ENCODE measurements around the gene FSD2.
A peak's percentile ranks its signal among the peaks of the same experiment; 100 is the strongest.
"Not testable (repeated sequence)": the region's sequence is repeated elsewhere in the genome, so short reads cannot be mapped to it uniquely, and the experiment has no call there.

Gene FSD2

DNA sequence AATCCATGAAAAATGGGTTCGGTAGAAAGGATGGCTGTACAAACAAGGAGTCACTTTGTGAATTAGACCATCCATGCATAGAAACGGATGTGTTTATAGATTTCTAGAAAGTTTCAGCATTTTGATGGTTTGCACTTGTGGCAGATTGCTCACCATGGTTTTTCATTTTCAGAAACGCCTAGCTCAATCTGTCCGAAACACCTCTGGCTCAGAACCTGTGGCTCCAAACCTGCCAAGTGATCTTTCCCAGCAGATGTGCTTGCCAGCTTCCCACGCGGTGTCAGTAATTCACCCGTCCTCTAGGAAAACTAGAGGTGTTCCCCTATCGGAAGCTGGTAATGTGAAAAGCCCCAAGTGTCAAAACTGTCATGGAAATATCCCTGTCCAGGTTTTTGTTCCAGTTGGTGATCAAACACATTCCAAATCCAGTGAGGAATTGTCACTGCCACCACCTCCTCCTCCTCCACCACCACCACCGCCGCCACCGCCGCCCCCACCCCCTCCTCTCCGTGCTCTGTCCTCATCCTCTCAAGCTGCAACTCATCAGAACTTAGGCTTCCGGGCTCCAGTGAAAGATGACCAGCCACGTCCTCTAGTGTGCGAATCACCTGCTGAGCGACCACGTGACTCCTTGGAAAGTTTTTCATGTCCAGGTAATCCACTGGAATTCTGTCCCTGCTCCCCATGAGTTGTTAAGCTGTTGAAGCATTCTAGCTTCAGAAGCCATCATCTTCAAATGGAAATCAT lies 24.7 kb upstream of the FSD2 start:
- no peak for DNase-seq

DNA sequence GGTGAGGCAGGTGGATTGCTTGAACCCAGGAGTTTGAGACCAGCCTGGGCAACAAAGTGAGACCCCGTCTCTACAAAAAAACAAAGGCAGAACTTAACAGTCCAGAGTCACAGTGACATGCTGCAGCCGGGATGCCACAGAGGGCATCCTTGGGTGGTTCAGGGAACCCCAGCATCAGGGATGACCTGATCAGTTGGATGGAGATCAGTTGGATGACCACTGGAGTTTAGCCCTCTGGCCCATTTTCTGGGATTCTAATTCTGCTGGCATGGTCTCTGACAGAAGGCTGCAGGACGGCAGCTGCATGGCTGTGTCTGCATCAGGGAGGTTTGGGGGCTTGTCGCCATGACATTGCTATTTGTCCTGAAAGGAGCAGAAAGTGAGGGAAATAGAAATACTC lies 23.4 kb upstream of the FSD2 start:
- DNase-seq = no peak

DNA sequence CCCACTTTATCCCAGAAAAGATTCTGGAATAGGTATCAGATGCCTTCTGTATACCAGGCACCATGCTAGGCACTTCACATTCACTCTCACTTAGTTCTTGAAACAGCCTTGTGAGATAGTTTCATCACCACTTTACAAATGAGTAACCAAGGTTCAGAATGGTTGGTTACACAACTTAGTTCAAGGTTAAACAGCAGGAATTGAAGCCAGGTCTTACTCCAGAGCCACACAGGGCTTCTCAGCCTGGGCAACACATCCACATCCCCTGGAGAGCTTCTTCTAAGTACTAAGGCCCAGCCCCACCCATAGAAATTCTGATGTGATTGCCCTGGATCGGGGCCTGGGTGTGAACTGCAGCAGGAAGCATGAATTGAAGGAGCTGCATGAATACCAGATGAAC lies 22.2 kb upstream of the FSD2 start:
- DNase-seq = no peak

DNA sequence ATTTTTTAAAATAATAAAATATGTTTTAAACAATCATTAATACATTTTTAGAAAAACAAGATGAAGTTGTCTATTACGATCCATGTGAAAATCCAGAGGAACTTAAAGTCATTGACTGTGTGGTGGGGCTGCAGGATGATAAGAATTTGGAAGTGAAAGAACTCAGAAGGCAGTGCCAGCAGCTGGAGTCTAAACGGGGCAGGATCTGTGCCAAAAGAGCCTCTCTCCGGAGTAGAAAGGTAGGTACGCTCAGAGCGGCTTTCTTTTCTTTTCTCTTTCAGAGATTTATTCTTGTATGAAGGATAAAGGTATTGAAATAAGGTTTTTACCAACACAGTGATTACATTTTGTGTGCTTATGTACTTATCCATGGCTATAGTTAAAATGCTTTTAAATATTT lies 17.2 kb upstream of the FSD2 start:
- no peak for DNase-seq

DNA sequence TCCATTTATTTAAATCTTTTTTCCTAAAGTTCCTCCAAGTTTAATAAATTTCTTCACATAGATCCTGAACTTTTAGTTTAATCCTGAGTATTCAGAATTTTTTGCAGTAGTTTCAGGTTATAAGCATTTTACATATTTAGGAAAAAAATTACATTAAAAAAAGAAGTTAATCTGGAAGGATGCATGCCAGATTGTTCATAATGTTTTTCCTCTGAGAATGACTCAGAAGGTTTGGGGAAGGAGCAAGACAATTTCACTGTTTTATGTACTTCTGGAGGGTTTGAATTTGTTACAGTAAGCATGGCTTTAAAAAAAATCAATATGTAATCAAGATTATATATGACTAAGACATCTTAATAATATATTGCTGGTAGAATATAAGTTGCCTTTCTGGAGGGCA lies 16.0 kb upstream of the FSD2 start:
- DNase-seq = not testable (repeated sequence)

DNA sequence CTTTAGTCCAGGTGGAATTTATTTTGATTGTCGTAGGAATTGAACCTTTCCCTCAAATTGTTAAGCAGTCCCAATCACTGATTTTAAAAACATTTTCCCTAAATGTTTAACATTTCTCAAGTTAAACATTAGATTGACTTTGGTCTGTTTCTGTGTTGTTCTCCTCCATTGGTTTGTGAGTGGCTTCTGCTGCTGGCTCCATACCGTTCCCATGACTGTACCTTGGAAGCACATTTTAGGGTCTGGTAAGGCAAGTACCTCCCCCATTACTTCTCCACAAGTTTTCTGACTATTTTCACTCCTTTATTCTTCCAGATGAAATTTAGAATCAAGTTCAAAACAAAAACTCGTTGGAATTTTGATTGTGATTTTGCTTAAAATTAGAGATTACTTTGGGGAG lies 15.5 kb upstream of the FSD2 start:
- not testable (repeated sequence) for DNase-seq

DNA sequence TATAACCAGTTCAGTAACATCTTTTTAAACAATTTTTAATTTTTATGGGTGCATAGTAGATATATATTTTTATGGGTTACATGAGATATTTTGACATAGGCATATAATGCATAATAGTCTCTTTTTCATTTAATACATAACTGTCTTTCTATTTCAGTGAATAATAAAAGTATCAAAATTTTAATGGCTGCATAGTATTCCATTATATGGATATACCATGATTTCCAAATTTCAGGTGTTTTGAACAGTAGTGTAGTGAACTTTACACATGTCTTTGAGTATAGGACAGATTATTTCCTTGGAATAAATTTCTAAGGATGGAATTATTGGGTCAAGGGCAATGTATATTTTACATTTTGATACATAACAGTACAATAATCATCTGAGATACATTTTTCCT lies 14.3 kb upstream of the FSD2 start:
- DNase-seq = no peak

DNA sequence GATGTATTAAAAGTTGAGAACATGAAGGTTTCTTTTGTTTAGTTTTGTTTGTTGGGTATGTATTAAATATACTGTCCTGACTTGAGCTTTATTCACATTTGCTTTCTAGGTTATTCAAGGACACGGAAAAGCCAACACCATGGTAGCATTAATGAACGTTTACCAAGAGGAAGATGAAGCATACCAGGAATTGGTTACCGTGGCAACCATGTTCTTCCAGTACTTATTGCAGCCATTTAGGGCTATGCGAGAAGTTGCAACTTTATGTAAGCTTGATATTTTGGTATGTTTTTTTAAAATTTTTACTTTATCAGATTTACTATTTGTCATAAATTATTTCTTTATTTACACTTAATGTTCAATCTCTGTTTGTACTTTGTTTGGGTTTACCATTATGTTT lies 7.1 kb upstream of the FSD2 start:
- DNase-seq = no peak

DNA sequence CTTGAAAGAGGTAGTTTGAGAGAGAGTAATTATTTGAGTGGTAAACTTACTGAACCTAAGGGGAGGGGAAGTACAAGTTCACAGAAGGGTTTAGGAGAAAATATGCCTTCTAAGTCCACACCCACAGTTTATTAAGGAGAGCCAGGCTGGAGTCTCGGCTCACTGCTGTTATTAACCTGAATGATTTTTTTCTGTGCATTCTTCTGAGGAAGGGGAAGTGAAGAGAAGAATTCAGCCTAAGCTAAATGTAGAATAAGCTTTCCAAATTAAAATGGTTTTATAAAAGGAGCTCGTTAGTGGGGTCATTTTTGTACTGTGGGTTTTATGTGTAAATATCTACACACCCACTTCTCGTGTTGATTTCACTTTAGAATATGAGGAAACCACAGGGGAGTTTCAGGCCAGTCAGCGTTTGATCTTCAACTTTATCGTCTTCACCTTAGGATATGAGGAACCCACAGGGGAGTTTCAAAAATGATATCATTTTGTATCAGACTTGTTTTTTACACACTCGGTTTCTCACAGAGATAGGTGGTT lies 5.1 kb upstream of the FSD2 start:
- DNase-seq = no peak

DNA sequence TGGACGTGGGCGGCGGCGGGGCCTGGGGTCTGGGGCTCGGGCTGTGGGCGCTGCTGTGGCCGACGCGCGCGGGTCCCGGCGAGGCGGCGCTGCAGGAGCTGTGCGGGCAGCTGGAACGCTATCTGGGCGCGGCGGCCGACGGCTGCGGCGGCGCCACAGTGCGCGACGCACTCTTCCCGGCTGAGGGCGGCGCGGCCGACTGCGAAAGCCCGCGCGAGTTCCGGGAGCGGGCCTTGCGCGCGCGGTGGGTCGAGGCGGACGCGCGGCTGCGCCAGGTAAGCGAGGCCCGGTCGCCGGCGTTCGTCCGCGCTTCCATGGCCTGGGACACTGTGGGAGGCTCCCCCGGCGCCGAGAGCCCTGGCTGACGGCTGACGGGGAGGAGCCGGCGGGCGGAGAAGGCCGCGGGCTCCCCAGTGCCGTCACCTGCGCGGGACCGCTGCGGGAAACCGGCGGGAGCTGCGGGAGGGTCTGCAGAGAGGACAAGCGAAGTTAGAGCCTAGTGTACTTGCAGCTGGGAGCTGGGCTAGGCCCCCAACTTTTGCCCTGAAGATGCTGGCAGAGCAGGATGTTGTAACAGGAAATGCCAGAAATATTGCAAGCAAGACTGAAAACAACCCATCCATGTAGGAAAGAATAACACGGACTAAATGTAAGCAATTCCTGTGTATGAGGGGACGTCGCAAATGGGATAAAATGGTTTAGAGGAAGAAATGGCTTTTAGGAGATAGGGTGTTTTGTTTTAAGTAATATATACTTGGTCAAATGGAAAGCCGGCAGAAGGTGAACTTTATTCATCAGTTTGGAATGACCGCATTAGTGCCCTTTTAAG lies 4.4 kb upstream of the FSD2 start:
- no peak for DNase-seq

DNA sequence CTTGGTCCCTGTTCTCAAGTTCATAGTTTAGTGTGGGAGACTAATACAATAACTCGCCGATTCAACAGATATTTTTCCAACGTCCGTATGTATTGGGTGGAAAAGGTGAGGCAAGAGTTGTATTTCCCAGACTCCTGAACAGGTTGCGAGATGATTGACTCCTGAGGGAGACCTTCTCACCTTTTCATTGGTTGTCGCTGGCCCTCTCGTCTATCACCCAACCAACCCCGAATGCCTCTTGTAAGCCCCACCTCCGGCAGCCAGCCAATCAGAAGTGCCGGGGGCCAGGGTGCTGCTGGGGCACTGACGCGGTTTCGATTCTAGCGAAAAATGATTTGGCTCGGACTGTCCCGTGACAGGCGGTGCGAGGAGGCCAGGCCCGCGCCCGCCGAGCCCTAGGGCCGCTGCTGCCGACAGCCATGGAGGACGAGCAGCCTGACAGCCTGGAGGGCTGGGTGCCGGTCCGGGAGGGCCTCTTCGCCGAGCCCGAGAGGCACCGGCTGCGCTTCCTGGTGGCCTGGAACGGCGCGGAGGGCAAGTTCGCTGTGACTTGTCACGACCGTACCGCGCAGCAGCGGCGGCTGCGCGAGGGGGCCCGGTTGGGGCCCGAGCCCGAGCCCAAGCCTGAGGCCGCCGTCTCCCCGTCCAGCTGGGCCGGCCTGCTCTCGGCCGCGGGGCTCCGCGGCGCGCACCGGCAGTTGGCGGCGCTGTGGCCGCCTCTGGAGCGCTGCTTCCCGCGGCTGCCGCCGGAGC lies 3.6 kb upstream of the FSD2 start, which contains the start of gene WHAMM:
TSS of gene WHAMM (plus strand) at position 321 of the 753 bp plus-strand sequence. CDS start at position 420, 99 bp downstream.
- peak; percentile 91 for DNase-seq

DNA sequence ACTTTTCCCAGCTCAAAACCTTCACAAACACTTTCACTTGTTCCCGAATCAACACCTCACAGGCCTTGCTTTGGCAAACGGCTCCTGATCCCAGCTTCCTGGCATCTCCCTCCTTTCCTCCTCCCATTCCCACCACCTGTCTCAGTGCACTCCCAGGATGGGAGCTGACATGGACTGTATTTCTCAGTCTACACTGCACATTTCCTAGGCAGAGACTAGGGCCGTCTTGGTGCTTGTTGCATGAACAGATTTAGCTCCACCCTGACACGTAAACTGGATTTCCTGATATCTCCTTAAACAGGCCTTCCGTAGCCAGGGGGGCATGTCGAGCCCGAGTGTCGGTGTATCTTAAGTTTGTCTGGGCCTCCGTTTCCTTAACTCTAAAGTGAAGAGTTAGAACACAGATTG lies 2.8 kb upstream of the FSD2 start:
- no peak for DNase-seq

DNA sequence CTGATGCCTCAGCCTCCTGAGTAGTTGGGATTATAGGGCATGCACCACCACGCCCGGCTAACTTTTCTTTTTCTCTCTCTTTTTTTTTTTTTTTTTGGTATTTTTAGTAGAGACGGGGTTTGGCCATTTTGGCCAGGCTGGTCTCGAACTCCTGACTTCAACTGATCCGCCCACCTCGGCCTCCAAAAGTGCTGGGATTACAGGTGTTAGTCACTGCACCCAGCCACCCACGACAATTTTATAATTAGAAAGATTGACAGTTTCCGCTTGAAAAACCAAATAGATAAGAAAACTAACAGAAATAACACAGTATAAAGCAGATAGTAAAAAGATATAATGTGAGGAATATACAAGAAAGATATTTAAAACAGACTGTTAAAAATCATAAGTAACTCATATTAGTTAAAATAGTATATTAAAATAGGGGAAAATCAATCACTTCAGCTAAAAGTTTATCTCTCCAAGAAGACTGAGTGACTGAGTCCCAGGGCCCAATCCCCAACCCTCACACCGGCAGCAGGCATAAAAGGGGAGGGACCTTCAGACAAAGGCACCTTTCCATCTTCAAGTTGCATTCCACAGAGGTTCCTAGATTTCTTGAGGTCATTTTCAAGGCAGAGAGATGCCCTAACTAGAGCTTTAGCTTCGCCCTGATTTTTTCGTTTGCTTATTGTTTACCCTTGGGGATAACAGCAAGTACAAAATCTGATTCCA lies 2.2 kb upstream of the FSD2 start:
- DNase-seq = no peak

DNA sequence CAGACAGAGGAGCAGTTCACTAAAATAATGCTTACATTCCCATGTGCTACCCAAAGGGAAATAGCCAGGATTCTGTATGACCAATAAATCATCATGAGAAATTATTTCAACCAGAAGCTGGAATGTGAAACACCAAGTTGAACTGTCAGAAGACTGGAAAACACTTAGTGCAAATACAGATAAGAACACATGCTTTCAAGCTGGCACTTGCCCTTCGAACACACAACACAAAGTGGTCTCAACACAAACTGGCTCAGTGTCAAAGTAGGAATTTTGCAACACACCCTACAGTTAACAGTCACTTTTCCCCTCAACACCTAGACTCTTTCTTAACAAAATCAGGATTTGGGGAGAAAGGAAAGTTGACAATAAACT lies 1.3 kb downstream of the FSD2 start:
- DNase-seq = no peak

DNA sequence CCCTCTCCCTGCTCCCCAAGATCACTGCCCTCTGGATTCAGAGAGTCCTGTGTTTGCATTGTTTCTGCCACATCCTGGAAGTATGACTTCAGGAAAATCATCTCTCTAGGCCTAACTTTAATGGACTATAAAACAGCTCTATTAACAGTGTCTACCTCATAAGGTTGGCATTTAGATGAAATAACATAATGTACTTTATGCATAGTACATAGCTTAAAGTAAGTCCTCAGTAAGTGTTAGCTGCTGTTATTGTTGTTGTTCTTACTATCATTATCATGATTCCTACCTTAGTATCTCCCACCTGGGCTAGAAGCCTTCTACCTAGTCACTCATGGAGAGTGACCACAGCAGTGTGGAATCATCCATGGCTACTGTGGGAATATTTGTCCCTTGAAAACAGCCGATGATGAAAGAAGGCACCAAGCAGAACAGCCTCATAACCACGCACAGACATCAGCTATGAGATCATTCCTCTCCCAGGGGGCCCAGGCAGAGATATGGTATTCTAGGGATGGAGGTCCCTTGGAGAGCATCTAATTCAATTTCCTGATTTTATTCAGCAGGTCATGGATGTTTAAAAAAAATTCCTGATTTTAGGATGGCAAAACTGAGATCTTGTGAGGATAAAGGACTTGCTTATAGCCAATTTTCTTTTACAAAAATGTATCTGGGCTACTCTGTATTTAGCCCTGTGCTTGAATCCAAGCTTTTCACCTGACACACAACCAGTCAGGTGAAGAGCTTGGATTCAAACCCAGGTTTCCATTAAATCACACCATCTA lies 1.9 kb downstream of the FSD2 start:
- no peak for DNase-seq

DNA sequence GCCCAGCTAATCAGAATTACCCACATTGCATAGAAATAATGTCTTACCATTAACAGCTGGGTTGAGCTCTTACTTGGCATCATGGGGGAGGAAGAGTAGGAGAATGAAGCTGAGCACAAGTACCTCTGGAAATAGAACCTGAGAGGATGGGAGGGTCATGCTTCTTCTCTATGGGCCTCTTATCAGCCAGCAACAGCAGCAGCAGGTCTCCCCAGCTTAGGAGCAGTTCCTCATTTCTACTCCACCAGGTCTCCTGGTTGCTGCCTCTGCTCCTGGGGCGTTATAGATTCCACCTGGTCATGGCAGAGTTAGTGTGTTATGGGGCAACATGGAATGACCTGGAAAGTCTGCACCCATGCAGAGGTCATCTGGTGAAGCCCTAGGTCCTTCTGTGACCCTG lies 3.4 kb downstream of the FSD2 start:
- no peak for DNase-seq

DNA sequence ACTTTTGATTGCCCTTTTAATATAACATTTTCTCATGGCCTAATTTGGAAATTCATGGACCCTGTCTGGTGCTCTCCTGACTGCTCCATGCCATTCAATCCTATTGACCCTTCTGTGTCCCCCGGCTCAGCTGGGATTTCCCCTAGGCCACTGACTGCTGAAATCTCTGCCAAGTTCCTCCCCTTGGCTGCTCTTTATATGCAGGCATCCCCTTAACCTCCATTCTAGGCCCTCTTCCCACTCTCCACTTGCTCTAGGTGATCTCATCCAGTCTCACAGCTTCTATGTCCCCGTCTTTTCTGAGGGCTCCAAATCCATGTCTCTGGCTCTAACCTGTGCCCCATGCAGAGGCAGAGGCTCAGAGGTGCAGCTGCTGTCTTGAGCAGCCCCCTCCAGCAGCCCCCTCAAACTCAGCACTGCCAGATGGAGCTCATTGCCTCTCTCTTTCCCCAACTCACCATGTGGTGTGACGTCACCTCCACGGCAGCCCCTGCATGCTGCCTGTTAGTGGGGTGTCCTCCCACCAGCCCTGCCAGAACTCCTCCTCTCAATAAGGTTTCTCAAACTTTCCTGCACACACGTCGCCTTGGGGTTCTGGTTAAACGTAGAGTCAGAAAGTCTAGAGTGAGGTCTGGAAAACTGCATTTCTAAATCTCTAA lies 6.6 kb downstream of the FSD2 start:
- no peak for DNase-seq

DNA sequence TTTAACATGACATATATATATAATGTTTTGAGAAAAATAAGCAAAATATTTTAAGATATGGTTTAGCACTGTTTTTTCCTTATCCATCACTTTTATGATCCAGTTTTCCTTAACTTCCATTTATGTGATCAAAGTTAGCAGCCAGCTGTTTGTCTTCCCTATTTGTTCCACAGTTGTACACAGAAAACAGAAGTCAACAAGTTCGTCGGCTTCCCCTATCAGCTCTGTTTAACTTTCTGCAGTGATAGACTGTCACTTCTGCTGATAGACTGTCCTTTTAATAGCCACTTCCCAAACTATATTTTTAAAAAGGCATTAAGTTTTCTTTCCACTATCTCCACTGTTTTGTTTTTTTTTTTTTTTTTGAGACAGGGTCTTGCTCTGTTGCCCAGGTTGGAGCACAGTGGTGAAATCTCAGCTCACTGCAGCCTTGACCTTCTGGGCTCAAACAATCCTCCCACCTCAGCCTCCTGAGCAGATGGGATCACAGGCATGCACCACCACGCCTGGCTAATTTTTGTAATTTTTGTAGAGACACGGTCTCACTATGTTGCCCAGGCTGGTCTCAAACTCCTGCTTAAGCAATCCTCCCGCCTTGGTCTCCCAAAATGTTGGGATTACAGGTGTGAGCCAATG lies 7.2 kb downstream of the FSD2 start:
- no peak for DNase-seq

DNA sequence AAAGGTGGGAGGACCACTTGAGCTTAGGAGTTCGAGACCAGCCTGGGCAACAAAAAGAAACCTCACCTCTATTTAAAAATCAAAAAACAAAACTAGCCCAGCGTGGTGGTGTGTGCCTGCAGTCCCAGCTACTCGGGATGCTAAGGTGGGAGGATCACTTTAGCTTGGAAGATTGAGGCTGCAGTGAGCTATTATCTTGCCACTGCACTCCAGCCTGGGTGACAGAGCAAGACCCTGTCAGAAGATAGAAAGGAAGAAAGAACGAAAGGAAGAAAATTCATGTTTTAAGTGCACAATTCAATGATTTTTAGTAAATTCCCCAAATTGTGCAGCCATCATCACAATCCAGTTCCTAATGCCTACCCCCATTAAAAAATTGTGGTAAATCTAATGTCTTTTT lies 7.8 kb downstream of the FSD2 start:
- no peak for DNase-seq

DNA sequence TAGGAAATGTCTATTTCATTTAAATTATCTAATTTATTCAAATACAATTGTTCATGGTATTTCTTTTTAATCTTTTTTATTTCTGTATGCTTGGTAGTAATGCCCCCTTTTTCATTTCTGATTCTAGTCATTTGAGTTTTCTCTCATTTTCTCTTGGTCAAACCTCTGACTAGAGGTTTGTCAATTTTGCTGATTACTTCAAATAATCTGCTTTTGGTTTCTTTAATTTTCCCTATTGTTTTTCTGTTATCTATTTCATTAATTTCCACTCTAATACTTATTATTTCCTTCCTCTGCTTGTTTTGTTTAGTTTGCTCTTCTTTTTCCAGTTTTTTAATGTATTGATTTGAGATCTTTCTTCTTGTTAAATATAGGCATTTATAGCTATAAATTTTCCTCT lies 12.1 kb downstream of the FSD2 start:
- no peak for DNase-seq

DNA sequence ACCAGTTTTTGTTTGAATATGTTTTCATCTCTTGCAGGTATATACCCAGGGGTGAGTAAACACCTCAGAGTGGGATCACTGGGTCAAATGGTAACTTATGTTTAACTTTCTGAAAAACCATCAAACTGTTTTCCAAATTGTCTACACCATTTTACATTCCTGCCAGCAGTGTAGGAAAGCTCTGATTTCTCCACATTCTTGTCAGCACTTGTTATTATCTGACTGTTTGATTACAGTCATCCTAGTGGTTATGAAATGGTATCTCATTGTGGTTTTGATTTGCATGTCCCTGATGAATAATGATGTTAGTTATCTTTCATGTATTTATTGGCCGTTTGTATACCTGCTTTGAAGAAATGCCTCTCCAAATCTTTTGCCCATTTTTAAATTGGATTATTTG lies 13.8 kb downstream of the FSD2 start:
- DNase-seq = no peak

Data from T1000 (cell line).